GM12878 (cell line): Measurements from ENCODE around the gene RPL10. TPM values are rescaled to one million over a fixed set of nuclear protein-coding genes. Genes with fewer than 3 reads are reported as not detected.
A peak's percentile ranks its signal among the peaks of the same experiment; 100 is the strongest.

ENCODE experiments used
- BCLAF1 ChIP-seq: fragments of 450-650 bp; IDR thresholded peaks from 2 replicates; pipeline ENCODE4 v1.6.1; 2017; ENCODE audit warnings: antibody characterized with exemption, mild to moderate bottlenecking, moderate library complexity
- CBFB ChIP-seq: IDR thresholded peaks from 2 replicates; pipeline ENCODE4 v1.6.1; 2016; ENCODE audit warnings: antibody characterized with exemption, low read depth
- CEBPB ChIP-seq, 2 experiments: fragments of 150-350 bp in 1 of 2; IDR thresholded peaks; 2 replicates each; pipeline ENCODE4 v1.6.1; 2012 to 2014; ENCODE audit warnings: low read depth in 2 of 2, low read length in 2 of 2, borderline replicate concordance in 1 of 2, inconsistent platforms in 1 of 2
- CEBPZ ChIP-seq: fragments of 150-350 bp; IDR thresholded peaks from 2 replicates; pipeline ENCODE4 v1.6.1; 2016; ENCODE audit warnings: low read depth, low read length
- ESRRA ChIP-seq: IDR thresholded peaks from 2 replicates; pipeline ENCODE4 v1.6.1; 2012; ENCODE audit warnings: mild to moderate bottlenecking, low read length, improper control_type of control experiment
- FOXM1 ChIP-seq: IDR thresholded peaks from 2 replicates; pipeline ENCODE4 v1.6.1; 2012; ENCODE audit warnings: low read depth, mild to moderate bottlenecking, inconsistent platforms, low read length, moderate library complexity
- HCFC1 ChIP-seq: fragments of 150-350 bp; IDR thresholded peaks from 2 replicates; pipeline ENCODE4 v1.6.1; 2014; ENCODE audit warnings: low read length
- HDAC6 ChIP-seq: fragments of 200-600 bp; sonication (generic); IDR thresholded peaks from one replicate; pipeline ENCODE4 v1.8.0; 2017; ENCODE audit warnings: antibody characterized with exemption; ENCODE audit not compliant: unreplicated experiment
- IKZF2 ChIP-seq, 2 experiments: fragments of 450-650 bp; IDR thresholded peaks; 2 replicates each; pipeline ENCODE4 v1.6.1; 2017; ENCODE audit warnings: mild to moderate bottlenecking in 2 of 2, moderate library complexity in 2 of 2
- JUND ChIP-seq: IDR thresholded peaks from 2 replicates; pipeline ENCODE4 v1.6.1; 2012; ENCODE audit warnings: low read depth, mild to moderate bottlenecking, low read length, improper control_type of control experiment, moderate library complexity
- KLF5 ChIP-seq: fragments of 450-650 bp; IDR thresholded peaks from 2 replicates; pipeline ENCODE4 v1.6.1; 2014; ENCODE audit warnings: mild to moderate bottlenecking; ENCODE audit not compliant: partially characterized antibody
- MYB ChIP-seq: fragments of 150-350 bp; IDR thresholded peaks from 2 replicates; pipeline ENCODE4 v1.6.1; 2014; ENCODE audit warnings: mild to moderate bottlenecking, low read depth, low read length, borderline replicate concordance
- MYC ChIP-seq: IDR thresholded peaks from 2 replicates; pipeline ENCODE4 v1.6.1; 2011; ENCODE audit warnings: mild to moderate bottlenecking, low read length, moderate library complexity, inconsistent platforms; ENCODE audit not compliant: insufficient read depth, insufficient replicate concordance, insufficient read length, severe bottlenecking
- NR2C2 ChIP-seq: IDR thresholded peaks from 2 replicates; pipeline ENCODE4 v1.6.1; 2011; ENCODE audit warnings: borderline replicate concordance, low read depth; ENCODE audit not compliant: control insufficient read depth, insufficient read length
- NRF1 ChIP-seq: conservative IDR thresholded peaks from 2 replicates; pipeline ENCODE4 v1.6.1; 2011; ENCODE audit warnings: mild to moderate bottlenecking, low read depth, low read length, improper control_type of control experiment
- POLR2AphosphoS2 ChIP-seq: IDR thresholded peaks from 2 replicates; pipeline ENCODE4 v1.6.1; 2011; ENCODE audit warnings: low read depth, mild to moderate bottlenecking, low read length, improper control_type of control experiment, moderate library complexity
- RELA ChIP-seq: fragments of 450-650 bp; IDR thresholded peaks from 2 replicates; pipeline ENCODE4 v1.8.0; 2014; ENCODE audit warnings: borderline replicate concordance; ENCODE audit not compliant: partially characterized antibody
- SIN3A ChIP-seq: IDR thresholded peaks from 2 replicates; pipeline ENCODE4 v1.6.1; 2012; ENCODE audit warnings: low read depth, low read length, improper control_type of control experiment
- SMARCA5 ChIP-seq: fragments of 450-650 bp; IDR thresholded peaks from 2 replicates; pipeline ENCODE4 v1.6.1; 2017; ENCODE audit warnings: mild to moderate bottlenecking
- SP1 ChIP-seq: IDR thresholded peaks from one replicate; pipeline ENCODE4 v1.6.1; 2011; ENCODE audit warnings: low read depth, low read length
- STAT3 ChIP-seq: IDR thresholded peaks from 2 replicates; pipeline ENCODE4 v1.6.1; 2011; ENCODE audit warnings: low read depth, low read length, improper control_type of control experiment
- SUZ12 ChIP-seq: fragments of 200-600 bp; sonication (generic); IDR thresholded peaks from one replicate; pipeline ENCODE4 v1.6.1; 2018; ENCODE audit warnings: antibody characterized with exemption, mild to moderate bottlenecking; ENCODE audit not compliant: unreplicated experiment
- ZBTB33 ChIP-seq: fragments of 450-650 bp; IDR thresholded peaks from 2 replicates; pipeline ENCODE4 v1.6.1; 2017; ENCODE audit warnings: mild to moderate bottlenecking
- polyA plus RNA-seq, 11 experiments: library from polyadenylated mRNA; depleted of rRNA in 4 of 11; unstranded in 6 of 11; stranded (reverse) in 5 of 11; fragments of >200 nt; fragmentation: Nextera tagmentation in 4 of 11; fragmentation: Illumina TruSeq in 1 of 11; extraction: Ambion mirVana in 4 of 11; extraction: Trizol in 1 of 11; gene quantifications; 1 replicate in 1 of 11; 2 replicates in 10 of 11; pipeline versions ENCODE4 v1.2.1 to v1.2.3, GENCODE V29; 2011 to 2016; ENCODE audit warnings: inconsistent platforms in 2 of 11, missing spikeins in 2 of 11, low read depth in 1 of 11
- total RNA-seq, 4 experiments: library from RNA; depleted of rRNA in 3 of 4; stranded (reverse); fragments of >200 nt in 3 of 4; fragmentation: Illumina TruSeq in 1 of 4; extraction: Trizol in 1 of 4; gene quantifications; 2 replicates each; pipeline versions ENCODE4 v1.2.1 to v1.2.3, GENCODE V29; 2013 to 2021

Gene RPL10
- total and polyA plus RNA-seq, 10 of the 15 experiments (the other 5 are each of a cell fraction or from before 2014, with no cell fraction given) = 1,938 to 7,222 (median 4,494) TPM

- TF ChIP-seq POLR2AphosphoS2 (peak; percentile 98), SUZ12 (no peak), MYC (no peak), IKZF2 (IDR thresholded peaks at IDR 0.05) (no peak), STAT3 (no peak), MYB (no peak), ESRRA (no peak), RELA (no peak), CBFB (peak; percentile 91), SIN3A (no peak; the same call in none of the 2 replicates), KLF5 (no peak), CEBPZ (no peak), SMARCA5 (0 out of 2 replicates have a peak, but pooled peaks have one; percentile 53), SP1 (no peak), HCFC1 (peak; percentile 56), HDAC6 (no peak), ZBTB33 (no peak), BCLAF1 (no peak), NRF1 (peak; percentile 70), JUND (no peak), FOXM1 (no peak), CEBPB (IDR thresholded peaks at IDR 0.05; ENCODE audit: borderline replicate concordance in 1 of 2, low read depth in 2 of 2, low read length in 2 of 2) (no peak), NR2C2 (no peak)
These were observed at the start of gene RPL10 (continued) for GRCh38 chrX:154397888-154398667.
